ENCODE results near the gene ZNF425.

DNA sequence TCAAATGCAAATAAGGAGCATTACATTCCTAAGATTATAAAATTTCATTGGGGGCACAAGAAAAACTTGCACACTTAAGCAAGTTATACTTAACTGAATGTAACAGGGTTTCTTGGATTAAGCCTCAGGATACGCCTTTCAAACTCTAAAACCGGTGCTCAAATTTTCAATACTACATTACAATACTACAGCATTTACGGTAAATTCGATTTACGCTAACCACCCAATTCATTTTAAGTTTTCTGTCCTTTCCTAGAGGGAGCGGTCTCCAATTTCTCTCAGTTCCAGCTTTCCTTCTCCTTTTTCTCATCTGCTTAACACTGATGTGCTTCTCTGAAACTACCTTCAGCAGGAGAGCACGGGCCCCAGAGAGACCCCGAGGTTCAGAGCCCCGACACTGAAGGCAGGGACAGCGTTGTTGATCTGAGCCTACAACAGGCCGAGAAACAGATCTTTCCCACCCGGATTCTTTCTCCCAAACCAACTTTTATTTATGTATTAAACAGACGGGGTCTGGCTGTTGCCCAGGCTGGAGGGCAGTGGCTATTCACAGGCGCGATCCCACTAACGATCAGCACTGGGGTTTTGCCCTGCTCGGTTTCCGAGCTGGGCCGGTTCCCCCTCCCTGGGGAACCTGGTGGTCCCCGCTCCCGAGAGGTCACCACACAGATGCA lies 798 bp downstream of the ZNF425 start:
- TF ChIP-seq, protein P1, sequence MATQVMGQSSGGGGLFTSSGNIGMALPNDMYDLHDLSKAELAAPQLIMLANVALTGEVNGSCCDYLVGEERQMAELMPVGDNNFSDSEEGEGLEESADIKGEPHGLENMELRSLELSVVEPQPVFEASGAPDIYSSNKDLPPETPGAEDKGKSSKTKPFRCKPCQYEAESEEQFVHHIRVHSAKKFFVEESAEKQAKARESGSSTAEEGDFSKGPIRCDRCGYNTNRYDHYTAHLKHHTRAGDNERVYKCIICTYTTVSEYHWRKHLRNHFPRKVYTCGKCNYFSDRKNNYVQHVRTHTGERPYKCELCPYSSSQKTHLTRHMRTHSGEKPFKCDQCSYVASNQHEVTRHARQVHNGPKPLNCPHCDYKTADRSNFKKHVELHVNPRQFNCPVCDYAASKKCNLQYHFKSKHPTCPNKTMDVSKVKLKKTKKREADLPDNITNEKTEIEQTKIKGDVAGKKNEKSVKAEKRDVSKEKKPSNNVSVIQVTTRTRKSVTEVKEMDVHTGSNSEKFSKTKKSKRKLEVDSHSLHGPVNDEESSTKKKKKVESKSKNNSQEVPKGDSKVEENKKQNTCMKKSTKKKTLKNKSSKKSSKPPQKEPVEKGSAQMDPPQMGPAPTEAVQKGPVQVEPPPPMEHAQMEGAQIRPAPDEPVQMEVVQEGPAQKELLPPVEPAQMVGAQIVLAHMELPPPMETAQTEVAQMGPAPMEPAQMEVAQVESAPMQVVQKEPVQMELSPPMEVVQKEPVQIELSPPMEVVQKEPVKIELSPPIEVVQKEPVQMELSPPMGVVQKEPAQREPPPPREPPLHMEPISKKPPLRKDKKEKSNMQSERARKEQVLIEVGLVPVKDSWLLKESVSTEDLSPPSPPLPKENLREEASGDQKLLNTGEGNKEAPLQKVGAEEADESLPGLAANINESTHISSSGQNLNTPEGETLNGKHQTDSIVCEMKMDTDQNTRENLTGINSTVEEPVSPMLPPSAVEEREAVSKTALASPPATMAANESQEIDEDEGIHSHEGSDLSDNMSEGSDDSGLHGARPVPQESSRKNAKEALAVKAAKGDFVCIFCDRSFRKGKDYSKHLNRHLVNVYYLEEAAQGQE (IDR thresholded peaks at IDR 0.05; ENCODE audit: unreplicated experiment): no peak
- TF ChIP-seq, protein P2, sequence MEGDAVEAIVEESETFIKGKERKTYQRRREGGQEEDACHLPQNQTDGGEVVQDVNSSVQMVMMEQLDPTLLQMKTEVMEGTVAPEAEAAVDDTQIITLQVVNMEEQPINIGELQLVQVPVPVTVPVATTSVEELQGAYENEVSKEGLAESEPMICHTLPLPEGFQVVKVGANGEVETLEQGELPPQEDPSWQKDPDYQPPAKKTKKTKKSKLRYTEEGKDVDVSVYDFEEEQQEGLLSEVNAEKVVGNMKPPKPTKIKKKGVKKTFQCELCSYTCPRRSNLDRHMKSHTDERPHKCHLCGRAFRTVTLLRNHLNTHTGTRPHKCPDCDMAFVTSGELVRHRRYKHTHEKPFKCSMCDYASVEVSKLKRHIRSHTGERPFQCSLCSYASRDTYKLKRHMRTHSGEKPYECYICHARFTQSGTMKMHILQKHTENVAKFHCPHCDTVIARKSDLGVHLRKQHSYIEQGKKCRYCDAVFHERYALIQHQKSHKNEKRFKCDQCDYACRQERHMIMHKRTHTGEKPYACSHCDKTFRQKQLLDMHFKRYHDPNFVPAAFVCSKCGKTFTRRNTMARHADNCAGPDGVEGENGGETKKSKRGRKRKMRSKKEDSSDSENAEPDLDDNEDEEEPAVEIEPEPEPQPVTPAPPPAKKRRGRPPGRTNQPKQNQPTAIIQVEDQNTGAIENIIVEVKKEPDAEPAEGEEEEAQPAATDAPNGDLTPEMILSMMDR (conservative IDR thresholded peaks at IDR 0.05; ENCODE audit: low read depth in 2 of 2): no peak
- TF ChIP-seq POLR2AphosphoS5 (IDR thresholded peaks at IDR 0.05; ENCODE audit: low read depth): no peak
- TF ChIP-seq CREB1 (CRISPR knock-in tag; IDR thresholded peaks at IDR 0.05; ENCODE audit: low read depth): no peak
- TF ChIP-seq STAT1 (IDR thresholded peaks at IDR 0.05; ENCODE audit: unreplicated experiment): no peak
- no peak for TF ChIP-seq EZH2phosphoT487 (IDR thresholded peaks at IDR 0.05; ENCODE audit: unreplicated experiment)
- no peak for TF ChIP-seq EZH2 (IDR thresholded peaks at IDR 0.05; ENCODE audit: low read depth, unreplicated experiment)
- TF ChIP-seq NANOG (IDR thresholded peaks at IDR 0.05; ENCODE audit: borderline replicate concordance): no peak
- no peak for TF ChIP-seq JUNB (IDR thresholded peaks at IDR 0.05; ENCODE audit: unreplicated experiment)
- TF ChIP-seq, protein P3, sequence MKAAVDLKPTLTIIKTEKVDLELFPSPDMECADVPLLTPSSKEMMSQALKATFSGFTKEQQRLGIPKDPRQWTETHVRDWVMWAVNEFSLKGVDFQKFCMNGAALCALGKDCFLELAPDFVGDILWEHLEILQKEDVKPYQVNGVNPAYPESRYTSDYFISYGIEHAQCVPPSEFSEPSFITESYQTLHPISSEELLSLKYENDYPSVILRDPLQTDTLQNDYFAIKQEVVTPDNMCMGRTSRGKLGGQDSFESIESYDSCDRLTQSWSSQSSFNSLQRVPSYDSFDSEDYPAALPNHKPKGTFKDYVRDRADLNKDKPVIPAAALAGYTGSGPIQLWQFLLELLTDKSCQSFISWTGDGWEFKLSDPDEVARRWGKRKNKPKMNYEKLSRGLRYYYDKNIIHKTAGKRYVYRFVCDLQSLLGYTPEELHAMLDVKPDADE (IDR thresholded peaks at IDR 0.05): no peak

Data from GM23338 (cell line).